ENCODE measurements around the gene KIFC3.

KIFC3 gene

GRCh38 chr16:57773019-57773418 lies 29.3 kb downstream of the KIFC3 start:
- H3K4me2 ChIP-seq (ENCODE audit: low read depth, low read length): no peak overlapping the region
- no peak overlapping the region for H3K27ac ChIP-seq (ENCODE audit: low read length)
- no peaks in the 10 kb centered on the region for H3K36me3 ChIP-seq (replicated peaks; ENCODE audit: insufficient read depth, low read length)
- H2AFZ ChIP-seq (ENCODE audit: low read length): no peak overlapping the region
- H3F3A ChIP-seq (ENCODE audit: insufficient read depth, low read length): no peaks in the 10 kb centered on the region
- no peaks in the 10 kb centered on the region for H3K9me2 ChIP-seq (replicated peaks; ENCODE audit: insufficient read depth, low read length)
- no peaks in the 10 kb centered on the region for H3K27me3 ChIP-seq (replicated peaks; ENCODE audit: insufficient read depth, low read length)
- no peak overlapping the region for H3K9ac ChIP-seq (ENCODE audit: low read length)
- no peak for TF ChIP-seq EZH2 (optimal IDR thresholded peaks at IDR 0.05; ENCODE audit: low read depth, low read length)
- TF ChIP-seq, protein P1, sequence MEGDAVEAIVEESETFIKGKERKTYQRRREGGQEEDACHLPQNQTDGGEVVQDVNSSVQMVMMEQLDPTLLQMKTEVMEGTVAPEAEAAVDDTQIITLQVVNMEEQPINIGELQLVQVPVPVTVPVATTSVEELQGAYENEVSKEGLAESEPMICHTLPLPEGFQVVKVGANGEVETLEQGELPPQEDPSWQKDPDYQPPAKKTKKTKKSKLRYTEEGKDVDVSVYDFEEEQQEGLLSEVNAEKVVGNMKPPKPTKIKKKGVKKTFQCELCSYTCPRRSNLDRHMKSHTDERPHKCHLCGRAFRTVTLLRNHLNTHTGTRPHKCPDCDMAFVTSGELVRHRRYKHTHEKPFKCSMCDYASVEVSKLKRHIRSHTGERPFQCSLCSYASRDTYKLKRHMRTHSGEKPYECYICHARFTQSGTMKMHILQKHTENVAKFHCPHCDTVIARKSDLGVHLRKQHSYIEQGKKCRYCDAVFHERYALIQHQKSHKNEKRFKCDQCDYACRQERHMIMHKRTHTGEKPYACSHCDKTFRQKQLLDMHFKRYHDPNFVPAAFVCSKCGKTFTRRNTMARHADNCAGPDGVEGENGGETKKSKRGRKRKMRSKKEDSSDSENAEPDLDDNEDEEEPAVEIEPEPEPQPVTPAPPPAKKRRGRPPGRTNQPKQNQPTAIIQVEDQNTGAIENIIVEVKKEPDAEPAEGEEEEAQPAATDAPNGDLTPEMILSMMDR (IDR thresholded peaks at IDR 0.05; ENCODE audit: low read length): no peak
- no peak for TF ChIP-seq EZH2phosphoT487 (IDR thresholded peaks at IDR 0.05; ENCODE audit: low read length)
- H3K79me2 ChIP-seq (ENCODE audit: low read length): no peaks in the 10 kb centered on the region
- no peaks in the 10 kb centered on the region for H3K9me3 ChIP-seq (replicated peaks; ENCODE audit: insufficient read depth, low read length)
- DNase-seq: no peak
- no peaks in the 10 kb centered on the region for H3K4me1 ChIP-seq (ENCODE audit: low read length)
- H4K20me1 ChIP-seq (ENCODE audit: insufficient read depth, low read length): no peaks in the 10 kb centered on the region
- H3K4me3 ChIP-seq (ENCODE audit: low read length): no peak overlapping the region

GRCh38 chr16:57771141-57771785 lies 31.0 kb downstream of the KIFC3 start:
- H2AFZ ChIP-seq (ENCODE audit: low read length): no peak overlapping the region
- no peaks in the 10 kb centered on the region for H3K36me3 ChIP-seq (replicated peaks; ENCODE audit: insufficient read depth, low read length)

GRCh38 chr16:57770361-57770760 lies 31.9 kb downstream of the KIFC3 start:
- H3K27ac ChIP-seq (ENCODE audit: low read length): no peak overlapping the region
- H3F3A ChIP-seq (ENCODE audit: insufficient read depth, low read length): no peaks in the 10 kb centered on the region
- H4K20me1 ChIP-seq (ENCODE audit: insufficient read depth, low read length): no peaks in the 10 kb centered on the region
- no peaks in the 10 kb centered on the region for H3K9me2 ChIP-seq (replicated peaks; ENCODE audit: insufficient read depth, low read length)
- no peak overlapping the region for H3K9ac ChIP-seq (ENCODE audit: low read length)
- H3K4me3 ChIP-seq (ENCODE audit: low read length): no peak overlapping the region
- TF ChIP-seq, protein P1 (IDR thresholded peaks at IDR 0.05; ENCODE audit: low read length): no peak
- no peaks in the 10 kb centered on the region for H3K36me3 ChIP-seq (replicated peaks; ENCODE audit: insufficient read depth, low read length)
- no peak for DNase-seq
- no peaks in the 10 kb centered on the region for H3K79me2 ChIP-seq (ENCODE audit: low read length)
- no peak overlapping the region for H2AFZ ChIP-seq (ENCODE audit: low read length)
- no peaks in the 10 kb centered on the region for H3K27me3 ChIP-seq (replicated peaks; ENCODE audit: insufficient read depth, low read length)
- no peaks in the 10 kb centered on the region for H3K9me3 ChIP-seq (replicated peaks; ENCODE audit: insufficient read depth, low read length)
- no peaks in the 10 kb centered on the region for H3K4me1 ChIP-seq (ENCODE audit: low read length)
- no peak overlapping the region for H3K4me2 ChIP-seq (ENCODE audit: low read depth, low read length)

More at GRCh38 chr16:57771141-57771785, 31.0 kb downstream of the KIFC3 start:
- H3K4me2 ChIP-seq (ENCODE audit: low read depth, low read length): no peak overlapping the region
- no peak for DNase-seq
- H3K9me2 ChIP-seq (replicated peaks; ENCODE audit: insufficient read depth, low read length): no peaks in the 10 kb centered on the region
- no peak overlapping the region for H3K27ac ChIP-seq (ENCODE audit: low read length)
- TF ChIP-seq EZH2 (optimal IDR thresholded peaks at IDR 0.05; ENCODE audit: low read depth, low read length): no peak
- TF ChIP-seq, protein P1 (IDR thresholded peaks at IDR 0.05; ENCODE audit: low read length): no peak
- TF ChIP-seq EZH2phosphoT487 (IDR thresholded peaks at IDR 0.05; ENCODE audit: low read length): no peak
- no peaks in the 10 kb centered on the region for H4K20me1 ChIP-seq (ENCODE audit: insufficient read depth, low read length)
- H3K9ac ChIP-seq (ENCODE audit: low read length): no peak overlapping the region
- no peaks in the 10 kb centered on the region for H3F3A ChIP-seq (ENCODE audit: insufficient read depth, low read length)
- H3K4me1 ChIP-seq (ENCODE audit: low read length): no peaks in the 10 kb centered on the region
- no peaks in the 10 kb centered on the region for H3K9me3 ChIP-seq (replicated peaks; ENCODE audit: insufficient read depth, low read length)
- H3K27me3 ChIP-seq (replicated peaks; ENCODE audit: insufficient read depth, low read length): no peaks in the 10 kb centered on the region
- H3K4me3 ChIP-seq (ENCODE audit: low read length): no peak overlapping the region
- H3K79me2 ChIP-seq (ENCODE audit: low read length): no peaks in the 10 kb centered on the region
